Subcutaneous abdominal adipose tissue (tissue), 5 donors: ENCODE measurements around the gene ELL2.
"Not testable (repeated sequence)": the region's sequence is repeated elsewhere in the genome, so short reads cannot be mapped to it uniquely, and the experiment has no call there.

Experiments
- H3K27ac ChIP-seq: one replicate; pipeline ENCODE4 v1.7.0; 2013; ENCODE audit warnings: low read depth, mild to moderate bottlenecking, inconsistent platforms, low read length, moderate library complexity
- H3K27me3 ChIP-seq, 5 donors: one replicate each; pipeline ENCODE4 v1.7.0; 2013; ENCODE audit warnings: low read length in 5 of 5, inconsistent platforms in 1 of 5; ENCODE audit not compliant: control insufficient read depth in 5 of 5, insufficient read depth in 4 of 5
- H3K36me3 ChIP-seq, 5 donors: one replicate each; pipeline ENCODE4 v1.7.0; 2013; ENCODE audit warnings: low read length in 5 of 5; ENCODE audit not compliant: control insufficient read depth in 5 of 5, insufficient read depth in 5 of 5
- H3K4me1 ChIP-seq, 5 donors: one replicate each; pipeline ENCODE4 v1.7.0; 2013; ENCODE audit warnings: low read length in 5 of 5, mild to moderate bottlenecking in 3 of 5, moderate library complexity in 1 of 5; ENCODE audit not compliant: control insufficient read depth in 5 of 5, insufficient read depth in 5 of 5
- H3K4me3 ChIP-seq, 5 donors: one replicate each; pipeline ENCODE4 v1.7.0; 2013; ENCODE audit warnings: low read length in 5 of 5, low read depth in 1 of 5
- H3K9ac ChIP-seq, 5 donors: one replicate each; pipeline ENCODE4 v1.7.0; 2013; ENCODE audit warnings: low read length in 5 of 5, mild to moderate bottlenecking in 4 of 5, moderate library complexity in 3 of 5
- H3K9me3 ChIP-seq, 5 donors: one replicate each; pipeline ENCODE4 v1.7.0; 2013; ENCODE audit warnings: low read length in 5 of 5; ENCODE audit not compliant: control insufficient read depth in 5 of 5
- donor health status: healthy.
- donor health status: healthy.
- donor health status: healthy.
- donor health status: healthy.
- donor health status: healthy.

ELL2 gene

GRCh38 chr5:95858661-95859595, 102.7 kb downstream of the ELL2 start:
- Histone ChIP-seq H3K4me3 (peak overlapping the region in 4 of 5 donors; percentile 44 to 54 (median 49)), H3K36me3 (no peaks in the 10 kb centered on the region), H3K27me3 (peaks cover 0 to 5% (median 0%) of the 10 kb centered on the region in 5 donors), H3K4me1 (peaks cover 36 to 73% (median 50%) of the 10 kb centered on the region in 5 donors), H3K27ac (peak overlapping the region; percentile 96), H3K9ac (peak overlapping the region; percentile 31 to 78 (median 68)), H3K9me3 (no peaks in the 10 kb centered on the region)

- peaks cover 0 to 5% (median 0%) of the 10 kb centered on the region in 5 donors for H3K27me3 ChIP-seq
- no peaks in the 10 kb centered on the region for H3K36me3 ChIP-seq
- H3K27ac ChIP-seq = peak overlapping the region; percentile 96
- peak overlapping the region in 2 of 5 donors; percentile 27 to 32 for H3K4me3 ChIP-seq
- H3K4me1 ChIP-seq = peaks cover 32 to 65% (median 47%) of the 10 kb centered on the region in 5 donors
- no peaks in the 10 kb centered on the region for H3K9me3 ChIP-seq
- peak overlapping the region in 4 of 5 donors; percentile 64 to 75 (median 67) for H3K9ac ChIP-seq
Observed at GRCh38 chr5:95858023-95858461, 103.6 kb downstream of the ELL2 start.

DNA sequence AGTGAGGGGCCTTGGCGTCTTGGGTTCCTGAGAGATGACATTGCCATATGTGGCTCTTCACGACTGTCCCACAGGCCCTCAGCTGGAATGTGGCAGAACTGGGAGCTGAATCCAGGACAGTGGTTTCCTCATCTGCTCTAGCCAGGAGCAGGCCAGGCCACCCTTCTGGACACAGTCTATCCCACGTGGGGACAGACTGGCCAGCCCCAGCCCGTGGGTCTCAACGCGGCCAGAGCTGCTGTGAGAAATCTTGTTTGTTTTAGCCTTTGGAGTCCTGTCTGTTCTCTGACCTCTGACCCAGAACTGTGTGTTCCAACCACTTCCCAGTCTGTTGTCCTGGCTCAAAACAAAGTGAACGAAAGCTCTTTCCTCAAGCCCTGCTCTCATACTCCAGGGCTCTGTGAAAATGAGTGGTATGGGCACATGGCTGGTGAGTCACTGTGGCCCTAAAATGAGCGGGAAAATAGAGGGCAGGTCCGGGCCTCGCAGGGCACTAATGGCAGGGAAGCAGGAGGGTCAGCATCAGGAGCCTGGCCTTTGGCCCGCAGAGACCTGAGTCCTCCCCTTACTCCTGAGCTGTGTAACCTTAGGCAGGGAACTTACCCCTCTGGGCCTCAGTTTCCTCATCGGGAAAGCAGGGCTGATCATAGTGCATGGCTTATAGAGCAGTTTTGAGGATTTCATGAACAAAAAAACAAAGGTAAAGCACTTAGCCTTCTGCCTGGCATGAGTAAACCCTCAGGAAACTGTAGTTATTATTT, 104.3 kb downstream of the ELL2 start:
- peaks cover 0 to 5% (median 0%) of the 10 kb centered on the region in 5 donors for H3K27me3 ChIP-seq
- H3K4me3 ChIP-seq = peak overlapping the region in 1 of 5 donors; percentile 27
- H3K4me1 ChIP-seq = peaks cover 31 to 58% (median 41%) of the 10 kb centered on the region in 5 donors
- peak overlapping the region; percentile 96 for H3K27ac ChIP-seq
- H3K9me3 ChIP-seq = no peaks in the 10 kb centered on the region
- H3K36me3 ChIP-seq = no peaks in the 10 kb centered on the region
- H3K9ac ChIP-seq = peak overlapping the region in 4 of 5 donors; percentile 60 to 95 (median 70)

- Histone ChIP-seq H3K9me3 (no peaks in the 10 kb centered on the region), H3K4me1 (peaks cover 30 to 50% (median 36%) of the 10 kb centered on the region in 5 donors), H3K27me3 (peaks cover 0 to 5% (median 0%) of the 10 kb centered on the region in 5 donors), H3K27ac (peak overlapping the region; percentile 96), H3K4me3 (no peak overlapping the region), H3K36me3 (no peaks in the 10 kb centered on the region), H3K9ac (no peak overlapping the region)
Observed at GRCh38 chr5:95856501-95856981, 105.1 kb downstream of the ELL2 start.

GRCh38 chr5:95853490-95853889, 108.2 kb downstream of the ELL2 start:
- Histone ChIP-seq H3K9me3 (no peaks in the 10 kb centered on the region), H3K36me3 (no peaks in the 10 kb centered on the region), H3K27ac (no peak overlapping the region), H3K4me3 (no peak overlapping the region), H3K9ac (no peak overlapping the region), H3K4me1 (peaks cover 15 to 37% (median 20%) of the 10 kb centered on the region in 5 donors), H3K27me3 (peaks cover 0 to 5% (median 0%) of the 10 kb centered on the region in 5 donors)

- Histone ChIP-seq H3K9ac (no peak overlapping the region), H3K27me3 (peaks cover 0 to 5% (median 0%) of the 10 kb centered on the region in 5 donors), H3K4me3 (no peak overlapping the region), H3K27ac (no peak overlapping the region), H3K9me3 (no peaks in the 10 kb centered on the region), H3K4me1 (peaks cover 6 to 27% (median 17%) of the 10 kb centered on the region in 5 donors), H3K36me3 (no peaks in the 10 kb centered on the region)
Observed at GRCh38 chr5:95852567-95852966, 109.1 kb downstream of the ELL2 start.

DNA sequence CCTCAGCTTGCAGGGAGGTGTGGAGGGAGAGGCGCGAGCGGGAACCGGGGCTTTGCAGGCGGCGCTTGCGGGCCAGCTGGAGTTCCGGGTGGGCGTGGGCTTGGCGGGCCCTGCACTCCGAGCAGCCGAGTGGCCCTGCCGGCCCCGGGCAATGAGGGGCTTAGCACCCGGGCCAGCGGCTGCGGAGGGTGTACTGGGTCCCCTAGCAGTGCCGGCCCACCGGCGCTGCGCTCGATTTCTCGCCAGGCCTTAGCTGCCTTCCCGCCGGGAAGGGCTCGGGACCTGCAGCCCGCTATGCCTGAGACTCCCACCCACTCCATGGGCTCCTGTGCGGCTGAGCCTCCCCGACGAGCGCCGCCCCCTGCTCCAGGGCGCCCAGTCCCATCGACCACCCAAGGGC, 110.5 kb downstream of the ELL2 start:
- not testable (repeated sequence) for H3K9me3 ChIP-seq, H3K4me3 ChIP-seq, H3K27ac ChIP-seq, H3K36me3 ChIP-seq, H3K9ac ChIP-seq, H3K27me3 ChIP-seq
- peaks cover 0 to 14% (median 5%) of the 10 kb centered on the region in 5 donors for H3K4me1 ChIP-seq

DNA sequence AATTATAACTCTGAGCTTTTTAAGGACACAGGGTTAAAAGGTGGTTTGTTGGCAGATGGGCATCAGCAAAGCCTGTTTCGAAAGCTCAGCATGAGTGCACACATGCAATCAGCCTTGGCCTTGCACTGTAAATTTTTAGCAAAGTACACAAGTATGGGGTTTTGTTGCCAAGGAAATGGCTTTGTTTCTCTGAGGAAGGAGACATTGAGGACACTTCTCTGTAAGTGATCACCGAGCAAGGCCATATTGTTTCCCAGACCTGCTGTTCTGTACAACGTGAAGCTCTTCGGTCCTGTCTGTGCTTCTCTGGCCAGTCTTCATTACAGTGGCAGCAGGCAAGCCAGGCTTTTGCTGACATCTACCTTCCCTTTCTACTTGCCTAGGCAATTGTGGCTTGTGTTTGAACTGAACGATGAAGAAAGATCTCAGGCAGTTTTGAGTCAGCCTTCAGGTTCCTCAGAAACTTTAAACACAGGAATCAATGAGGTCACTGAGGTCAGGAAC, 111.2 kb downstream of the ELL2 start:
- Histone ChIP-seq H3K4me1 (peaks cover 0 to 14% (median 5%) of the 10 kb centered on the region in 5 donors), H3K4me3 (no peak overlapping the region), H3K36me3 (no peaks in the 10 kb centered on the region), H3K27me3 (no peaks in the 10 kb centered on the region), H3K27ac (peak overlapping the region; percentile 33), H3K9me3 (no peaks in the 10 kb centered on the region), H3K9ac (no peak overlapping the region)

DNA sequence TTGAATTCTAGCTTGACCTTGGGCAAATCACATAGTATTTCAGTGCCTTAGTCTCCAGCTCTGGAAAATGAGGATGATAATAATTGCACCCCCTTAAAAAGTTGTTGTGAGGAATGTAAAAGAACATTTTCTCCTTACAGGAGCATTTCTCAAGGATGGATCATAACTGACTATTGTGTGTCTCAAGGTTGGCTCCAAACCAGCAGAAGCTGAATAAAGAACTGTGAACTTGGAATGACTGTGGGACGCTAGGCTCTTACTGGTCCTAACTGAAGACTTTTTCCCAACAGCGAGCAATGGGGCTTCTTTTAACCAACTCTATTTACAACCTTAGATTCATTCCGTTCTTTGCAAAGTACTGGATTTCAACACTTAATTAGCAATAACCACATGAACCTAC, 113.0 kb downstream of the ELL2 start:
- no peak overlapping the region for H3K4me3 ChIP-seq
- H3K36me3 ChIP-seq = no peaks in the 10 kb centered on the region
- H3K9me3 ChIP-seq = no peaks in the 10 kb centered on the region
- peaks cover 0 to 23% (median 12%) of the 10 kb centered on the region in 5 donors for H3K4me1 ChIP-seq
- peak overlapping the region in 1 of 5 donors; percentile 21 for H3K9ac ChIP-seq
- H3K27ac ChIP-seq = peak overlapping the region; percentile 27
- no peaks in the 10 kb centered on the region for H3K27me3 ChIP-seq
